ENCODE measurements around the gene AGAP1.

GRCh38 chr2:235697041-235697440 is 203.2 kb downstream of the AGAP1 start:
- TF ChIP-seq CTCF (IDR thresholded peaks at IDR 0.05; ENCODE audit: insufficient read depth, low read depth, low read length) (no peak), EZH2 (IDR thresholded peaks at IDR 0.05; ENCODE audit: insufficient read depth, low read length) (no peak)
